Neural cell (in vitro differentiated cells): ENCODE data around the gene CIITA.

Experiments
- EP300 ChIP-seq: fragments of 450-650 bp; conservative IDR thresholded peaks from 2 replicates; pipeline ENCODE4 v1.6.1; 2014; ENCODE audit warnings: antibody characterized with exemption, mild to moderate bottlenecking, moderate library complexity; ENCODE audit not compliant: poor library complexity, severe bottlenecking
- EZH2 ChIP-seq: fragments of 200-600, 300-800 bp; shearing (Covaris generic), sonication (generic); IDR thresholded peaks from 2 replicates; pipeline ENCODE4 v1.6.1; 2014; ENCODE audit warnings: antibody characterized with exemption, low read length, borderline replicate concordance, mild to moderate bottlenecking; ENCODE audit not compliant: insufficient read depth, poor library complexity, severe bottlenecking
- POLR2AphosphoS5 ChIP-seq: IDR thresholded peaks from 2 replicates; pipeline ENCODE4 v1.6.1; 2012
- RAD21 ChIP-seq: fragments of 450-650 bp; conservative IDR thresholded peaks from 2 replicates; pipeline ENCODE4 v1.6.1; 2014; ENCODE audit warnings: antibody characterized with exemption, mild to moderate bottlenecking, moderate library complexity
- TAF1 ChIP-seq: IDR thresholded peaks from 2 replicates; pipeline ENCODE4 v1.6.1; 2012; ENCODE audit warnings: low read depth
- TF ChIP-seq, protein P1 (sequence below): IDR thresholded peaks from 2 replicates; pipeline ENCODE4 v1.6.1; 2012; ENCODE audit warnings: borderline replicate concordance
- TF ChIP-seq, protein P2 (sequence below): fragments of 450-650 bp; IDR thresholded peaks from 2 replicates; pipeline ENCODE4 v1.5.1; 2014; ENCODE audit warnings: antibody characterized with exemption, mild to moderate bottlenecking, moderate library complexity; ENCODE audit not compliant: poor library complexity, severe bottlenecking

DNA sequence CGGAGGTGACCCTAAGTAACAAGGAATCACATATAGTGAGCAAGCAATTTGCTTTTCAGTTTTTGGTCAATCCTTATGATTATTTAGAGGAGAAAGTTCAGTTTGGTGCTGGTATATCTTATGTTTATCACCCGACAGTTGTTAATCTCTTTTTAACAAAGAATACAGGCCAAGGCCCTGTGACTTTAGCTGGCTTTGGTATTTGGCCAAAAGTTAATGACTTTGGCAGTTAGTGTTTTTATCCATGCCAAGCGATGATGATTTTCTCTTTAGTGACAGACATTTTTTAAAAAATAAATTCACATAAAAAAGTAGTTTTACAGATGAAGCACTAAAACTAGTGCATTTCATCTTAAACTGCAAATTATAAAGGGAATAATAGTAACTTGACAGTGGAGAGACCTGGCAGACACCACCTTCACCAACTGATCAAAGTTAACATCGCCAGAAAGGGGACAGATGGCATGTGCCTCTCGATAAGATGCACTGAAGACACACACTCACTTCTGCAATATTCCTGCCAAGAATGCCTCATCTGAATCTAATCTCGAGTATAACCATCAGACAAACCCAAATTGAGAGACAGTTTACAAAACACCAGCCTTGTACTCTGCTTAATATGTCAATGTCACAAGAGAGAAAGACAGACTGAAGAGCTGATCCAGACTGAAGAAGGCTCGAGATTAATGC is 58.4 kb downstream of the CIITA start:
- no peak for TF ChIP-seq POLR2AphosphoS5
- TF ChIP-seq, protein P1, sequence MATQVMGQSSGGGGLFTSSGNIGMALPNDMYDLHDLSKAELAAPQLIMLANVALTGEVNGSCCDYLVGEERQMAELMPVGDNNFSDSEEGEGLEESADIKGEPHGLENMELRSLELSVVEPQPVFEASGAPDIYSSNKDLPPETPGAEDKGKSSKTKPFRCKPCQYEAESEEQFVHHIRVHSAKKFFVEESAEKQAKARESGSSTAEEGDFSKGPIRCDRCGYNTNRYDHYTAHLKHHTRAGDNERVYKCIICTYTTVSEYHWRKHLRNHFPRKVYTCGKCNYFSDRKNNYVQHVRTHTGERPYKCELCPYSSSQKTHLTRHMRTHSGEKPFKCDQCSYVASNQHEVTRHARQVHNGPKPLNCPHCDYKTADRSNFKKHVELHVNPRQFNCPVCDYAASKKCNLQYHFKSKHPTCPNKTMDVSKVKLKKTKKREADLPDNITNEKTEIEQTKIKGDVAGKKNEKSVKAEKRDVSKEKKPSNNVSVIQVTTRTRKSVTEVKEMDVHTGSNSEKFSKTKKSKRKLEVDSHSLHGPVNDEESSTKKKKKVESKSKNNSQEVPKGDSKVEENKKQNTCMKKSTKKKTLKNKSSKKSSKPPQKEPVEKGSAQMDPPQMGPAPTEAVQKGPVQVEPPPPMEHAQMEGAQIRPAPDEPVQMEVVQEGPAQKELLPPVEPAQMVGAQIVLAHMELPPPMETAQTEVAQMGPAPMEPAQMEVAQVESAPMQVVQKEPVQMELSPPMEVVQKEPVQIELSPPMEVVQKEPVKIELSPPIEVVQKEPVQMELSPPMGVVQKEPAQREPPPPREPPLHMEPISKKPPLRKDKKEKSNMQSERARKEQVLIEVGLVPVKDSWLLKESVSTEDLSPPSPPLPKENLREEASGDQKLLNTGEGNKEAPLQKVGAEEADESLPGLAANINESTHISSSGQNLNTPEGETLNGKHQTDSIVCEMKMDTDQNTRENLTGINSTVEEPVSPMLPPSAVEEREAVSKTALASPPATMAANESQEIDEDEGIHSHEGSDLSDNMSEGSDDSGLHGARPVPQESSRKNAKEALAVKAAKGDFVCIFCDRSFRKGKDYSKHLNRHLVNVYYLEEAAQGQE, result no peak
- no peak for TF ChIP-seq EZH2
- TF ChIP-seq, protein P2, sequence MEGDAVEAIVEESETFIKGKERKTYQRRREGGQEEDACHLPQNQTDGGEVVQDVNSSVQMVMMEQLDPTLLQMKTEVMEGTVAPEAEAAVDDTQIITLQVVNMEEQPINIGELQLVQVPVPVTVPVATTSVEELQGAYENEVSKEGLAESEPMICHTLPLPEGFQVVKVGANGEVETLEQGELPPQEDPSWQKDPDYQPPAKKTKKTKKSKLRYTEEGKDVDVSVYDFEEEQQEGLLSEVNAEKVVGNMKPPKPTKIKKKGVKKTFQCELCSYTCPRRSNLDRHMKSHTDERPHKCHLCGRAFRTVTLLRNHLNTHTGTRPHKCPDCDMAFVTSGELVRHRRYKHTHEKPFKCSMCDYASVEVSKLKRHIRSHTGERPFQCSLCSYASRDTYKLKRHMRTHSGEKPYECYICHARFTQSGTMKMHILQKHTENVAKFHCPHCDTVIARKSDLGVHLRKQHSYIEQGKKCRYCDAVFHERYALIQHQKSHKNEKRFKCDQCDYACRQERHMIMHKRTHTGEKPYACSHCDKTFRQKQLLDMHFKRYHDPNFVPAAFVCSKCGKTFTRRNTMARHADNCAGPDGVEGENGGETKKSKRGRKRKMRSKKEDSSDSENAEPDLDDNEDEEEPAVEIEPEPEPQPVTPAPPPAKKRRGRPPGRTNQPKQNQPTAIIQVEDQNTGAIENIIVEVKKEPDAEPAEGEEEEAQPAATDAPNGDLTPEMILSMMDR, result no peak
- TF ChIP-seq RAD21, result no peak
- no peak for TF ChIP-seq EP300
- no peak for TF ChIP-seq TAF1
